ENCODE data around the gene VIT.
A peak's percentile ranks its signal among the peaks of the same experiment; 100 is the strongest.

Gene VIT

DNA sequence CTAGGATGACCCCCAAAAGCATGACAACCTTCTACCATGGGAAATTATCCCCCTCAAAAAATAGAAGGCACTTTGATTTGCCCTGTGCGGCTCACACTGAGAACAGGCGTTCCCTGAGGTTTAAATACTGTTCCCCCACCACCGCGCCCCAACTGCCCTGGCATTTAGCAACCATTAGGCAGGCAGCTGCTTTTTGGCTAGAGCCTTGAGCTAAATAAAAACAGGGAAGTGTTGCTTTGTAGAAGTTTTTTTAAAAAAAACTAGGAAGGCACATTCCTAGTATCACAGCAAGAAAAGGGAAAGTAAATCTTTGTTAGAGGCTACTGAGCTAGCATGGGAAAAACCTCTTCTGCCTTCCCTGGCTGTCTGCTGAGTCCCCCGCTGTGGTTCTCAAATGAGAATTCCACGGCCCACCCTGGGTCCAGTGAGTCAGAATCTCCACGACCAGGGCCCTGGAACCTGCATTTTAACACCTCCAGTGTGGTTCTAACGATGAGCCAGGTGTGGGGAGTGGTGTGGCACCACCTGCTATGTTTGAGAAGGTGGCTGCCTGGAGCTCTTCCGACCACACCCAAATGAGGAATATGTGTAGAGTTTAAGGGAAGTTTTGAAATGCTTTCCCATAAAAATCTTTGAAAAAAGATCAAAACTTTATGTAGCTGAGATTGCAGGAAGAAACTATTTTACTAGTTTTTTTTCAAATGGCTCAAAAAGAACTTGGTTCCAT lies 66.4 kb downstream of the VIT start:
- no peak overlapping the region for H3K27ac ChIP-seq (ENCODE audit: low read length)

DNA sequence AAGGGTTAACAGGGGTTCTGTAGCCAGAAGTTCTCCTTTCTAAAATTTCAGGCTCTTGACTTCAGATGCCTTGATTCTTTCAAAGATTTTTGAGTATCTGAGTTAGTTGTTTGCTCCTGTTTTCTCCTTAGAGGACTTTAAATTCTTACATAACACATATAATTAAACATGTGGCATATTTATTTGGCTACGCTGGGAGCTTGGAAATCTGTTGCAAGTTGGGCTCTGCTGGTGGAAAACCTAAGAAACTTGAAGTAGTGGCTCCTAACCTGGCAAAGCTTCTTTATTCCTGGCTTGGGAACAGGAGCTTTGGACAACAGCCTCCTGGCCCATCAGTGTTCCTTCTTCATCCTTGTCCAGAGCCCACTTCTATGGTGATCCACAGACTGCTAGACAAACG lies 72.6 kb downstream of the VIT start:
- Histone ChIP-seq H3K9me3 (replicated peaks; ENCODE audit: insufficient read depth, low read length) (no peaks in the 10 kb centered on the region), H3K27me3 (replicated peaks; ENCODE audit: insufficient read depth, low read length) (no peaks in the 10 kb centered on the region), H3K9me2 (replicated peaks; ENCODE audit: insufficient read depth, low read length) (no peaks in the 10 kb centered on the region), H3K79me2 (ENCODE audit: low read length) (no peaks in the 10 kb centered on the region), H3K4me3 (ENCODE audit: low read length) (no peak overlapping the region), H3K27ac (ENCODE audit: low read length) (no peak overlapping the region), H3K4me1 (ENCODE audit: low read length) (no peaks in the 10 kb centered on the region), H3K36me3 (replicated peaks; ENCODE audit: insufficient read depth, low read length) (no peaks in the 10 kb centered on the region), H3F3A (ENCODE audit: insufficient read depth, low read length) (no peaks in the 10 kb centered on the region), H4K20me1 (ENCODE audit: insufficient read depth, low read length) (no peaks in the 10 kb centered on the region), H3K9ac (ENCODE audit: low read length) (no peak overlapping the region), H2AFZ (ENCODE audit: low read length) (no peak overlapping the region), H3K4me2 (ENCODE audit: low read depth, low read length) (no peak overlapping the region)
- TF ChIP-seq EZH2phosphoT487 (IDR thresholded peaks at IDR 0.05; ENCODE audit: low read length) (no peak), EZH2 (optimal IDR thresholded peaks at IDR 0.05; ENCODE audit: low read depth, low read length) (no peak)
- TF ChIP-seq, protein P1, sequence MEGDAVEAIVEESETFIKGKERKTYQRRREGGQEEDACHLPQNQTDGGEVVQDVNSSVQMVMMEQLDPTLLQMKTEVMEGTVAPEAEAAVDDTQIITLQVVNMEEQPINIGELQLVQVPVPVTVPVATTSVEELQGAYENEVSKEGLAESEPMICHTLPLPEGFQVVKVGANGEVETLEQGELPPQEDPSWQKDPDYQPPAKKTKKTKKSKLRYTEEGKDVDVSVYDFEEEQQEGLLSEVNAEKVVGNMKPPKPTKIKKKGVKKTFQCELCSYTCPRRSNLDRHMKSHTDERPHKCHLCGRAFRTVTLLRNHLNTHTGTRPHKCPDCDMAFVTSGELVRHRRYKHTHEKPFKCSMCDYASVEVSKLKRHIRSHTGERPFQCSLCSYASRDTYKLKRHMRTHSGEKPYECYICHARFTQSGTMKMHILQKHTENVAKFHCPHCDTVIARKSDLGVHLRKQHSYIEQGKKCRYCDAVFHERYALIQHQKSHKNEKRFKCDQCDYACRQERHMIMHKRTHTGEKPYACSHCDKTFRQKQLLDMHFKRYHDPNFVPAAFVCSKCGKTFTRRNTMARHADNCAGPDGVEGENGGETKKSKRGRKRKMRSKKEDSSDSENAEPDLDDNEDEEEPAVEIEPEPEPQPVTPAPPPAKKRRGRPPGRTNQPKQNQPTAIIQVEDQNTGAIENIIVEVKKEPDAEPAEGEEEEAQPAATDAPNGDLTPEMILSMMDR (IDR thresholded peaks at IDR 0.05; ENCODE audit: low read length): no peak
- no peak for DNase-seq

More for the DNA sequence above, 66.4 kb downstream of the VIT start:
- H3K4me2 ChIP-seq (ENCODE audit: low read depth, low read length): no peak overlapping the region
- H3K9me2 ChIP-seq (replicated peaks; ENCODE audit: insufficient read depth, low read length): no peaks in the 10 kb centered on the region
- H3K79me2 ChIP-seq (ENCODE audit: low read length): no peaks in the 10 kb centered on the region
- H3K36me3 ChIP-seq (replicated peaks; ENCODE audit: insufficient read depth, low read length): no peaks in the 10 kb centered on the region
- no peaks in the 10 kb centered on the region for H3K27me3 ChIP-seq (replicated peaks; ENCODE audit: insufficient read depth, low read length)
- H3K9ac ChIP-seq (ENCODE audit: low read length): no peak overlapping the region
- no peak for TF ChIP-seq EZH2 (optimal IDR thresholded peaks at IDR 0.05; ENCODE audit: low read depth, low read length)
- TF ChIP-seq, protein P1 (IDR thresholded peaks at IDR 0.05; ENCODE audit: low read length): no peak
- TF ChIP-seq EZH2phosphoT487 (IDR thresholded peaks at IDR 0.05; ENCODE audit: low read length): no peak
- H3F3A ChIP-seq (ENCODE audit: insufficient read depth, low read length): no peaks in the 10 kb centered on the region
- no peak for DNase-seq
- no peaks in the 10 kb centered on the region for H3K9me3 ChIP-seq (replicated peaks; ENCODE audit: insufficient read depth, low read length)
- no peak overlapping the region for H2AFZ ChIP-seq (ENCODE audit: low read length)
- no peaks in the 10 kb centered on the region for H4K20me1 ChIP-seq (ENCODE audit: insufficient read depth, low read length)
- H3K4me1 ChIP-seq (ENCODE audit: low read length): peaks cover 9% of the 10 kb centered on the region
- H3K4me3 ChIP-seq (ENCODE audit: low read length): no peak overlapping the region

DNA sequence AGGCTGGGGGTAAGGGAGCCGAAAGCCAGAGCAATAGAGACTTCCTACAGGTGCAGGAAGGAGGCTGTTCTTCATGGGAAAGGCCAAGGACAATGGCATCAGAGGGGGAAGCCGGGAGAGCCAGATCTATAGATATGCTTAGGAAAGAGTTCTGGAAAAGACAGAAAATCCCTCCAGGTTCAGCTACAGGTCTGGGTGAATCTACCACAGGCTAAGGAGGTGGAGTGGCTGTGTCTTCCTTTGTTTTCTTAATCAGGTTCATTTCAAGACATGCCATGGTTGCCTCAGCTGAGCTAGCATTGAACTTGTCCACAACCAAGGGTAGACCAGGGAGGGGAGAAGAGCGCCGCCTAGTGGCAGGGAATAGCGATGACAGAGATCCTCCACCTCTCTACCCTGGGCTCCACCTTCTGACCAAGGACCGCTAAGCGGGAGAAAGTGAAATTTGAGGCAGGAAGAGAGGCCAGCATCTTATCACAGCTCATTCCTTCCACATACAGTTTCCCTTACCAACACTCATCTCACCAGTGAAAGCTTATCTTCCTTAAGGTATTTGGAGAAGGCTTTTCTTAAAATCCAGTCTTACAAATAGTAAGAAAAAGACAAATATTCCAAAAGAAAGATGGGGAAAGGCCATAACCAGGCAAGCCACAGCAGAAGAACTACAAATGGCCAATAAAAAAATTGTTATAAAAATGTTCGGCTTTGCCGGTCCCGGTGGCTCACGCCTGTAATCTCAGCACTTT lies 74.2 kb downstream of the VIT start:
- Histone ChIP-seq H3K4me3 (ENCODE audit: low read length) (no peak overlapping the region), H3F3A (ENCODE audit: insufficient read depth, low read length) (no peaks in the 10 kb centered on the region), H3K9me2 (replicated peaks; ENCODE audit: insufficient read depth, low read length) (no peaks in the 10 kb centered on the region), H4K20me1 (ENCODE audit: insufficient read depth, low read length) (no peaks in the 10 kb centered on the region), H3K36me3 (replicated peaks; ENCODE audit: insufficient read depth, low read length) (no peaks in the 10 kb centered on the region), H3K27me3 (replicated peaks; ENCODE audit: insufficient read depth, low read length) (no peaks in the 10 kb centered on the region), H2AFZ (ENCODE audit: low read length) (no peak overlapping the region), H3K4me2 (ENCODE audit: low read depth, low read length) (no peak overlapping the region), H3K9ac (ENCODE audit: low read length) (no peak overlapping the region), H3K79me2 (ENCODE audit: low read length) (no peaks in the 10 kb centered on the region), H3K27ac (ENCODE audit: low read length) (no peak overlapping the region), H3K9me3 (replicated peaks; ENCODE audit: insufficient read depth, low read length) (no peaks in the 10 kb centered on the region), H3K4me1 (ENCODE audit: low read length) (no peaks in the 10 kb centered on the region)
- TF ChIP-seq EZH2phosphoT487 (IDR thresholded peaks at IDR 0.05; ENCODE audit: low read length): no peak
- TF ChIP-seq, protein P1 (IDR thresholded peaks at IDR 0.05; ENCODE audit: low read length): peak; percentile 46
- DNase-seq: peak; percentile 25
